NCI-H1092 (cell line): Measurements from ENCODE around the gene GMPPB.
"Not testable (repeated sequence)": the region's sequence is repeated elsewhere in the genome, so short reads cannot be mapped to it uniquely, and the experiment has no call there.

Experiments used
- DNase-seq: peaks from one replicate; lab custom pipeline; 2025; lab: John Stamatoyannopoulos, UW

GMPPB gene

DNA sequence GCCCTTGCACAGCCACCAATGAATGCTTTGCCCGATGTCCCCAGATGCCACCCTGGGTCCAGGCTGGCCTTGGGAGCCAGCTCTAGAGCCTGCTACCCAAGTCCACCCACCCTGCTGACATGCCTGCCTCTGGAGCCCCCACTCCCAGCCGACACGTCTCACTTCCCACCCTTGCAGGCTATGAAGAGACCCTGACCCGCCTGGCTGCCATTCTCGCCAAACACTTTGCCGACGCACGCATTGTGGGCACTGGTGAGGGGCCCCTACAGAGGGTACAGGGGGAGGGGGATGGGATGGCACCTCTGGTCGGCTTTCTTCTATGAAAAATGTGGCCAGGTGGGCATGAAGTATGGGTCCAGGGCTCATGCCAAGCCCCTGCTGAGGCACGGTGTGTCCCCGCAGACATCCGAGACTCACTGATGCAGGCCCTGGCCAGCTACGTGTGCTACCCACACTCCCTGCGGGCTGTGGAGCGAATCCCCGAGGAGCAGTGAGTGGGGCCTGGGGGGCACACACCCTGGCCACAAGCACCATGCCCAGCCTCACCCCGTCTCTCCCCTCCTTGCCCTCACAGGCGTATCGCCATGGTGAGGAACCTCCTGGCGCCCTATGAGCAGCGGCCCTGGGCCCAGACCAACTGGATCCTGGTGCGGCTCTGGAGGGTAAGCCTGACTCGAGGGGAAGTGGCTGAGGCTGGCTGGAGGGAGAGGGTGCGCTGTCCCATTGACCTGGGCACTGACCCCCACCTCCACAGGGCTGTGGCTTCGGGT lies 10.2 kb downstream of the GMPPB start:
- DNase-seq, result no peak

DNA sequence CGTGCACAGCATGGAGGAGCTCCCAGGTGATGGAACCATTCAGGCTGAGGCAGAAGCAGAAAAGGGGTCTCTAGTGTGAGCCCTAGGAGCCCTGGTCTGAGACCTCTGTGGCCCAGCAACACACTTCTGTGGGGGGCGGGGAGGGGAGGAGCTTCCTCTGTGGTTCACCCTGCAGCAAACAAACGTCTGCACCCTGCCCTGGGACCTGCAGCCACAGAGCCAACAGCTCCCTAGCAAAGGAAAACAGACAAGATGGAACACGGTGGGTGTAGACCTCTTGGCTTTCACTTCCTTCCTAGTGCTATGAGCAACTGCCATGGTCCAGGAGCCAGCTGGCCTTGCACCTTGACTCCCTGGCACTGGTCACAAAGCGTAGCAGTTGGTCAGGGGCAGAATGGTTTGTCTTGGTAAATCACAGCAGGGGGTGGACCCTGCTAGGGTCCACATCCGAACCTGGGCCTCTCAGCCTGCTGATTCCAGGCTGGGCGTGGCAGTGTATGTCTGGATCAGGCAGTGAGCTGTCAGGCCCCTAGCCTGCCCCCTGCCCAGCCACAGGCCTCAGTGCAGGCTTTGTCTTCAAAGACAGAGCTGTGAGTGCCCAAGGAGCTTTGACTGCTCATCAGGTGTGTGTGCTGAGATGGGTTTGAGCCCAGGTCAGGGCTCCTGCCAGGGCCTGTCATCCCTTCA lies 11.0 kb downstream of the GMPPB start:
- DNase-seq, result no peak

DNA sequence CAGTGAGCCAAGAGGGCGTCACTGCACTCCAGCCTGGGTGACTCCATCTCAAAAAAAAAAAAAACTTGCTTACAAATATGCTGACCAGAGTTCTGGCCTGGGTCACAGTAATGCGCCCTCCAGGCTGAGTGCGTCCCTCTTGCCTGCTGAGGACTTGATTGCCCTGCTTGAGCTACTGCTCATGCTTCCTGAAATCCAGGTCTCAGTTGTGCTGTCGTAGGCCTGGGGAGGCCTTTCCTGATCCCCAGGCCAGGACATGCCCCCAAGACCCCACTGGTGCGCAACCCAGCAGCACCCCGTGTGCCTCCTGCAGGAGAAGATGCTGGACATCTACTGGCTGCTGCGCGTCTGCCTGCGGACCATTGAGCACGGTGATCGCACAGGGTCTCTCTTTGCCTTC lies 11.6 kb downstream of the GMPPB start:
- no peak for DNase-seq

DNA sequence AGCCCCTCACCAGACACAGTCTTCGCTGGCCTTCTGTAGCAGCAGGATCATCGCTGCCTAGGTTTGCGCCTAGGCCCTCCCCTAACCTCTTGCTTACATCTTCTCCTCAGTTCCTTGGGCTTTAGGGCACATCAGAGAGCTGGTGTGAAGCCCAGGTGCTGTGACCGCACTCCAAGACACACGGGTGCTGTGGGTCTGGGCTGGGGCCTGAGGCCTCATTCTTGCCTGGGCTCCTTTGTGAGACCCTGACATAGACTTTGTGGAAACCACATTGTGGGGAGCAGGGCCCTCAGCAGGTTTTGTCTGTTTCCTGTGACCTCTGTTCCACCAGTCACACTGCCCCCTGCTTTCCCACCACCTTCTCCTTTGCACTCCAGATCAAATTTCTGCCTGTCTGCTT lies 12.3 kb downstream of the GMPPB start:
- DNase-seq, result no peak

DNA sequence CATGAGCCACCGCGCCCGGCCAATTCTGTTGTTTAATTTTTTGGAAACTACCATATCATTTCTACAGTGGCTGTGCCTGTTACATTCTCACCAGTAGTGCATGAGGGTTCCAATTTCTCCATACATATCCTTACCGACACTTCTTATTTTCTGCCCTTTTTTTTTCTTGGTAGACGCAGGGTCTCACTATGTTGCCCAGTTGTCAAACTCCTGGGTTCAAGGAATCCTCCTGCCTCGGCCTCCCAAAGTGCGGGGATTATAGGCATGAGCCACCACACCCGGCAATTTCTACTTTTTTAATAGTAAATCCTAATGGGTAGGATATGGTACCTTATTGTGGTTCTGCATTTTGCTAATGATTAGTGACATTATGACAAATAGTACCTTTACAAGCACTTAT lies 13.9 kb downstream of the GMPPB start:
- DNase-seq, result no peak

DNA sequence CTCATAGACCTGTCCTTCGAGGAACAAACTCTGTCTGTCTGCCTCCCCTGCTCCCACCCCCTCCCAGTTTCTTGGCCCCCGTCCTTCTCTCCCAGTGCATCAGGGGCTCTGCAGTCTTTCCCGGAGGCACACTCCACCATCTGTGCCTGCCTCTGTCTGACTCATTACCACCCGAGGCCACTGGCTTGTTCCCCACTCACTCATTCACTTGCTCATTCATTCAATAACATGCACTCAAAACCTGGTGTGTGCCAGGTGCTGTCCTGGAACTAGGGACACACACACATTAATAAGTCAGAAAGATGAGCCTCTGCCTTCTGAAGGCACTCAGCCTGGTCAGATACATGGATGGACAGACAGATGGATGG lies 16.7 kb downstream of the GMPPB start:
- no peak for DNase-seq

DNA sequence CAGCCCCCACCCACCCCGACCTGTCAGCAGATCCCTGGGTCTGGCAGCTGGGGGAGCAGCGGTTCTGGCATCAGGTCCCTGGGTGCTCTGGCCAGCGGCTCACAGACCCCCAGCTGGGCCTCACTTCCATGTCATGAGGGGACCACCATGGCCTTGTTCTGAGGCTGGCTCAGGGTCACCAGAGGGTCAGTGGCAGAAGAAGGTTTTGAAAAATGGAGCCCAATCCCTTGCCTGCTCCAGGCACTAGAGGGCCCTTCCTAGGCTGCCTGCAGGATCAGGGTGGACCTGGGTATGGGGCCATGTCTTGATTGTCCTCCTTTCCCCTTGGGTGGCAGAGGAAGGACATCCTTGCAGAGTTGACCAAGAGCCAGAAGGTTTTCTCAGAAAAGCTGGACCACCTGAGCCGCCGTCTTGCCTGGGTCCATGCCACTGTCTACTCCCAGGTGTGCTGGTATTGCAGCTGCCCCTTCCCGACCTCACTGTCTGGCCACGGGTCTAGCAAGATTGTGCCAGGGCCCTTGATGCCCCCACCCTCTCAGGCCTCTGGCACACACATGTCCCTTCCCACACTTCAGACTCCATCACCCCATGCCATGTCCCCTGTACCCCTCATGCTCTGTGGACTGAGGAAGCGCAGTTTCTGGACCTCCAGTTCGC lies 17.2 kb downstream of the GMPPB start:
- no peak for DNase-seq

DNA sequence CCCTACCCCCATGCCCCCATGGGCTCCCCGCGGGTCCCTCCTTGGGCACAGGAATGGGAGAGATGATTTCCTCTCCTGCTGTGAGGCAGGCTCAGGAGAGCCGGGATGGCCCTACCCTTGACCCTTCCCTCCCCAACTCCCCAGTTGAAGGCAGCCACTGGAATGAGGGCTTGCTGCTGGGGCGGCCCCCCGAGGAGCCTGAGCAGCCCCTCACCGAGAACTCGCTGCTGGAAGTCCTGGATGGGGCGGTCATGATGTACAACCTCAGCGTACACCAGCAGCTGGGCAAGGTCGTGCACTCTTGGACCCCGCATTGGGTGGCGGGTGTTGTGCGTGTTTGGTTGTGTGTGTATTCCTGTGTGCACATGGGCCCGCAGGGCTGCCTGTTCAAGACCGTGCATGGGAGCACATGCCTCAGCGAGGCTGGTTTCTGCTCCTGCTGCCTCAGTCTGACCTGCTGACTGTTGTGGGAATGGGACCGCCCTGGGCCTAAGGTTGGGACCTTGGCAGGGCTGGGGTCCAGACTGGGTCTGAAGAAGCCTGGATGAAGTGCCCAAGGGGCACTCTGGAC lies 18.3 kb downstream of the GMPPB start:
- DNase-seq, result no peak

DNA sequence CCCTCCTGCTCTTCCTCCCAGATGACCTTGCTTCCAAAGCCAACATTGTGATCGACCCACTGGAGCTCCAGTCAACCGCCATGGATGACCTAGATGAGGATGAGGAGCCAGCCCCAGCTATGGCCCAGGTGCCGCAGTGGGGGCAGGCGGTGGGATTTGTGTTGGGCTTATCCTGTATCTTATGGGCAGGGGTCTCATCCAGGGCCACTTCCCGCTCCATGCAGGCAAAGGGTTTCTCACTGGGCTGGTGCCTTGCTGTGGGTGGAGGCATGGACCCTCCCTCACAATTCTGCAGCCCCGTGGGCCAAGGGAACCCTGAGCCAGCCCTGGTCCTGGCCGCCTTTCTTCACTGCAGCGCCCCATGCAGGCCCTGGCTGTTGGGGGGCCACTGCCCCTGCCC lies 19.1 kb downstream of the GMPPB start:
- DNase-seq, result no peak

DNA sequence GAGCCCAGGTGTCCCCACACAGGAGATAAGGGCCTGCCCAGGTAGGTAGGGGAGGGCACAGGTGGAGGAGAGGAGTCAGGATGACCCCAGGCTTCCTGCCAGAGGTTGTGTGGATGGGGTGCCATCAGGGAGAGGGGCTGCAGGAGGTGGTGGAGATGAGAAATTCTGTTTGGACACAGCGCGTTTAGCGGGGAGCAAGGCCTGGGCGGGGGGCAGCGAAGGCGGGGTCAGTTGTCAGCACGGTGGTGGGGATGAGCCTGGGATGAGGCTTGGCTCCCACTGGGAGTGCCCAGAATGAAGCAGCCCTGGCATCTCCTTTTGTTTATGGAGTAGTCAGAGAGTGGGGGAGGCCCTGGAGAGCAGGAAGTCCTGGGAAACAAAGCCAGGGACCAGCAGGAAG lies 19.8 kb downstream of the GMPPB start:
- DNase-seq, result no peak

DNA sequence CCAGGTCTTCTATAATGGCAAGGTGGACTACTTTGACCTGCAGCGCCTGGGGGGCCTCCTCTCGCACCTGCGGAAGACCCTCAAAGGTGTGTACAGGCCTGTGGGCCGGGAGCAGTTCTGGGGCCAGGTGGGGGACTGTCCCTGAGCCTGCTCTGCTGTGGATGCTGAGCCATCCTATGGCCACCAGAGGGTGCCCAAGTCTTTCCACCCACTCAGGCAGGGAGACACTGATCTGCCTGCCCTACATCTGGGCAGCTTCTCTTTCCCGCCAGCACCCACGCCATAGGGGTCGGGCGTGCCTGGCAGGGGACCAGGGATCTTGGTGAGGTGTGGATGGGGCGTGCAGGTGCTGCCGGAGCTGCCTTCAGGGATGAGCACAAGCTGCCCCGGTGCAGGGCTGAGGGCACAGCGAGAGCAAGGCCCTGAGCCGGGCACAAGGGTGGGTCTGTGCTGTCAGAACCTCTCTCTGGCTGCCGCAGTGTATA lies 20.3 kb downstream of the GMPPB start:
- no peak for DNase-seq

DNA sequence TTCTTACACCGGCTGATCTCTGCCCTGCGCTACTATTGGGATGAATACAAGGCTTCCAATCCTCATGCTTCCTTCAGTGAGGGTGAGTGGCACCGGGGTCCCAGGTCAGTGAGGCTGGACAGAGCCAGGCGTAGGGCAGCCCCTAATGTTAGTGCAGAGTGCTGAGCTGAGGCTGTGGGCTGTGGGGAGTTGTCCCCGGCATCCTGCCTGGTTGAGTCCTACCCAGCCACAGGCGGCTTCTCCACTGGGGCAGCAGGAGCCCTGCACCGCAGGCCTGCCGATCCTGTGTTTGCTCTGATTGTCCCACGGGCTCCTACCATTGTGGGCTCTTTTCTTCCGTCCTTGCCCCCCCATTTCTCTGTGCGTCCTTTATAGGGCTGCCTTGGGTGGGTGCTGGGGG lies 21.1 kb downstream of the GMPPB start:
- no peak for DNase-seq

DNA sequence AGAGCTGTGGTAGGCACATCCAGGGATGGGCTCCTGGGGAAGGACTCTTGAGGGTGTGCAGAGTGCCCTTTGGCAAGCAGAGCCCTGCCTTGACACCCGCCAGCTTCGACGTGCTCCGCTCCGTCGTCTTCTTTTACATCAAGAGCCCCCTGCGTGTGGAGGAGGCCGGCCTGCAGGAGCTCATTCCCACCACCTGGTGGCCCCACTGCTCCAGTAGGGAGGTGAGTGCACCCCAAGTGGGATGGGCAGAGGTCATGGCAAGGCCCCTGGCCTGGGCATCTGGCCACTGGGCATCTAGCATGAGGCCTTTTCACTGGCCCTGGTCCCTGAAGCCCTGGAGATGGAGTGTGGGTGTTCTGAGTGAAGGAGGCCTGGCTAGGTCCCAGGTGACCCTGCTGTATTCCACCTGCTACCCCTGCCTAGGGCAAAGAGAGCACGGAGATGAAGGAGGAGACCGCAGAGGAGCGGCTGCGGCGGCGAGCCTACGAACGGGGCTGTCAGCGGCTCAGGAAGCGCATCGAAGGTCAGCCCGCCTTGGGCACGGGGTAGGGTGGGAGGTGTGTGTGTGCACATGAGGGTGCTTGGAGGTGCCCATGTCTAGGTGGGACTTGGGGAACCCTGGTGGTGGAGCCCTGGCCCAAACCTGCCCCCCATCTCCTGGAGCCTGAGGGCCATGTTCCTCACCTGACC lies 22.2 kb downstream of the GMPPB start:
- no peak for DNase-seq

DNA sequence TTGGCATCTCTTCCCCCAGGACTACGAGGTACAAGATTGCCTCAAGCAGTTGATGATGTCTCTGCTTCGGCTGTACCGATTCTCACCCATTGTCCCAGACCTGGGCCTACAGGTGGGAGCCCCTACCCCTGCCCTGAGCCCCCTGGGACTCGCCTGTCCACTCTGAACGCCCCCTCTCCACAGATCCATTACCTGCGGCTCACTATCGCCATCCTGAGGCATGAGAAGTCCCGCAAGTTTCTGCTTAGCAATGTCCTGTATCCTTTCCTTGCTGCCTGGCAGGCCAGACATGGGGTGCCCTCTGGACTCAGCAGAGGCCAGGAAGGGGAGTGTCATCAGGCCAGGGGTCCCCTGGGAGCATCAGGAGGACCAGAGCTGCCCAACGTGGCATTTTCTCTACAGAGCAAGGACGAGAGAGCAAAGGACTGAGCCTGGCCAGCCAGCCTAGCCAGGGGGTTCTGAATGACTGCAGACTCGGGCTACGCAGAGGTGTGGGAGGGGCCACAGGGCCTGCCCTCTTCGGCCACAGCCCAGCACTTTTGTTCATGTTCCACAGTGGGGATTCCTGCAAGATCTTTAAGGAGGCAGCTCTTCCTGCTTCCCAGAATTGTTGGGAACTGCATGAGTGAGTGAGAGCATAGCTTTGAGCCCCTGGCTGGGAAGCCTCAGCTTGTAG lies 23.2 kb downstream of the GMPPB start:
- DNase-seq, result no peak

DNA sequence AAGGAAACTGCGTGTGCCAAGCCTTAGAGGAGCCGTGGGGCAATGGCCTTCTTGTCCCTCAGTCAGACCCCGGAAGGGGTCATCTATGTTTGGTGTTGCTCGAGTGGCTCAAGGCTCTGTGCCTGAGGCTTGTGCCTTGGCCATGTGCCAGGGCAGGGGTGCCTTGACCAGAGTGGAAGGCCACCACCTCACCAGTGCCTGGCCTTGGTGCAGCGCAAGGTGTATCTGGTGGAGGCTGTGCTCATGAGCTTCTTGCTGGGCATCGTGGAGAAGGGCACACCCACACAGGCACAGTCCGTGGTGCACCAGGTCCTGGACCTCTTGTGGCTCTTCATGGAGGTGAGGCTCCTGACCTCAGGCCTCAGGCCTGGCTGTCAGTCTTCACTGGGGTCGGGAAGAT lies 23.7 kb downstream of the GMPPB start:
- no peak for DNase-seq

DNA sequence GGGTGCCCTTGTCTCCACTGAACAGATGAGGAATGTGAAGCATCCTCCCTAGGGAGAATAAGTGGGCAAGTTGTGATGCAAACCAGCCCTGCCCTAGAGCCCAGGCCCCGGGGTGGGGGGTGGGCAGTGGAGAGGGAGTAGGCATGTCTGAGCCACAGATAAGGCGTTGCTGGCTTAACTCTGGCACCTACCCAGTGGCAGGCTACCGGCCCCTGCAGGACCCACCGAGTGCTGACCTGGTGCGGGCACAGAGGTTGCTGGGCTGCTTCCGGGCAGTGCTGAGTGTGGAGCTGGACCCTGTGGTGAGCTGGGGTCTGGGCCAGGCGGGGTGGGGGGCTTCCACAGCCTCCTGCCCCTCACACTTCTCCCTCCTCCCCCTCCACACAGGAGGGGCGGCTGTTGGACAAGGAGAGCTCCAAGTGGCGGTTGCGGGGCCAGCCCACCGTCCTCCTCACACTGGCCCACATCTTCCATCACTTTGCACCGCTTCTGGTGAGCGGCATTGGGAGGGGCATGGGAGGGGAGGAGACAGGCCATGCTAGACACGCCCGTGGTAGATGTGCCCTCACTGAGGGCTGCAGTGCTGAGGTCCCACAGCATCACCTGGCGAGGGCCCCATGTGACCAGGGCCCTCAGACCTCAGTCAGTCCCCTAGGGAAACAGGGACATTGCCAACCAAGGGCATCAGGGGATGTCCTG lies 24.3 kb downstream of the GMPPB start:
- DNase-seq, result no peak

DNA sequence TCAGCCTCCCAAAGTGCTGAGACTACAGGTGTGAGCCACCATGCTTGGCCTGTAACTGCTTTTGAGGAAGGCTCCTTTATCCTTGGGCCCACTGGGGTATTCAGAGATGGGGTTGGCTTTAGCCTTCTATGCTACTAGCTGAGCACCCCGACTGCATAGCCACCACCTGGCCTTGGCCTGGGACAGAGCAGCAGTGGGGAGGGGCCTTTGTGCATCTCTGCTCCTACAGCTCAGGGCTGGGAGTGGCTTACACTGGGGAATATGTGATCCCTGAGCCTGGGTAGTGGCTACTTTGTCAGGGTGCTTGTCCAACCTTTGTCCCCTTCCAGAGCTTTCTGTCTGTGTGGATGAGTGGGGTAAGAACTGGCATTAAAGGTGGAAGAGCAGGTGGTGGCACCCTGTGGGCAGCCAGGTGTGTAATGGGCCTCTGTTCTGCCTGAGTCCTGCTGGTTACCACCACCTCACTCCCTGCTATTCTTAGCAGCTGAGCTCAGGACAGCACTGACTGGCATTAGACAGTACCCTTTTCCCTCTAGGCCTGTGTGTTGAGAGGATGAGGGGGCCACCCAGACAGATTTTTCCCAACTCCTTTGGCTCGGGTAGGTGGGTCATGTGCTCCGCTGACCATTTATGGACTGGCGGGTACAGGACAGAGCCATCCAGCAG lies 28.3 kb downstream of the GMPPB start:
- not testable (repeated sequence) for DNase-seq

DNA sequence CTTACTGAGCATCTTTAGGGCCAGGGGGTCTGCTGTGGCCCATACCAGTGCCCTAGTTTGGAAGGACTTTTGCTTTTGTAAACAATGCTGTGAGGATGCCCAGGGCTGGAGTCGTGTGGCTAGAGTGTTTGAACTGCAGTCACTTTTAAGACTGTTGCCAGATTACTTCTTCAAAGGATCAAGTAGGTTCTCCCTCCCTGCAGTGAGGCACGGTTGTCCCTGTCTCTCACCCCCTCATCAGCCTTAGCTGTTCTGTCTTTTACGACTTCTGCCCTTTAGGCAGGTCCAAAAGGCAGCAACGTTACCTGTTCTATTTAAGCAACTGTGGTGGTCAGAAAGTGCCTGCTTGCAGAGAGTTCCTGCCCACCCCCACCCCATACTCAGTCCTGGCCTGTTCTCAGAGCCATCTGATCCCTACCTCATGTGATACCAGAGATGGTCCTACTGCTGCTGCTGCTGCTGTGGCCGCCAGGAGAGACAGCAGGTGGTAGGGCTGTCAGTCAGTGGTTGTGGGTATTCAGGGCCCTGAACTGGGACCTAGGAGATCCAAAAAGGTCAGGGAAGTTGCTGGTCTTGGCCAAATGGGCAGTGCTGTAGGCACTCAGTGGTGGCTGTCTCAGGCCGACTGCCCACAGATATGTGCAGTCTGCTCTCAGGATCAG lies 29.2 kb downstream of the GMPPB start:
- DNase-seq, result not testable (repeated sequence)

DNA sequence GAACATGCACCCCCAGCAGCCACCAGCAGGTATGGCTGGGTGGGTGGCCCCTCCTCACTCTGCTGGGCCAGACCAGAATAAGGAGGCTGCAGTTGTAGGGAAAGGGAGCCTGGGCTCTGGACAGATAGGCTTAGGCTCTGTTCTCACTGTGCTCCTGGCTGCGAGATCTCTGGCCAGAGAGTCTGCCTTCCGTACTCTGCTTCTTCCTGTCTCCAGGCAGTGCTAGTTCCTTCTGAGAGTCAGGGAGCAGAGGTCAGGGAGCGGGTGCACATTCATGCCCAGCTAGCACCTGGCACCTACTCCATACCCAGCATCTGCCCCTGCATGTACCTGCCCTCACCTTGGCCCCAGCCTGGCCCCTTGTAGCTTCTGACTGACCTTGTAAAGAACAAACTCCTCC lies 32.3 kb downstream of the GMPPB start:
- not testable (repeated sequence) for DNase-seq

DNA sequence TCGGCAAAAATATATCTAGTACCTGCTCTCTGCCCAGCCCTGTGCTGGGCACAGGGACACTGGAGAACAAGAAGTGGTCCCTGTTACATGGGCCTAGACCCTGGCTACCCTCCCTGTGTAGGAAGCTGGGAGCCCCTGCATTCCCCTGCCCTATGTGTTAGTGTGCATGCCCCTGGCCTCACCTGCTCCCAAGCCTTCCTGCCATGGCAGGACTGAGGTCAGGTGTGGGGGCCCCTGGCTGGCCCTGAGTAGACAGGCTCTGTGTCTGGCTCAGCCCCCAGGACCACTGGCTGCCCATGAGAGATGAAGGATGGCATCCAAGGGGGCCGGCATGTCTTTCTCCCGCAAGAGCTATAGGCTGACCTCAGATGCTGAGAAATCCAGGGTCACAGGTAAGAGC lies 32.9 kb downstream of the GMPPB start:
- not testable (repeated sequence) for DNase-seq
